GM21717 (cell line): Measurements from ENCODE around the gene PLCH1.

ENCODE experiments used
- ATAC-seq: cut with Tn5 transposase; IDR thresholded peaks from one replicate; pipeline ENCODE4 v1.9.1; 2021; ENCODE audit warnings: mild to moderate bottlenecking, moderate library complexity; ENCODE audit not compliant: unreplicated experiment

Gene PLCH1

DNA sequence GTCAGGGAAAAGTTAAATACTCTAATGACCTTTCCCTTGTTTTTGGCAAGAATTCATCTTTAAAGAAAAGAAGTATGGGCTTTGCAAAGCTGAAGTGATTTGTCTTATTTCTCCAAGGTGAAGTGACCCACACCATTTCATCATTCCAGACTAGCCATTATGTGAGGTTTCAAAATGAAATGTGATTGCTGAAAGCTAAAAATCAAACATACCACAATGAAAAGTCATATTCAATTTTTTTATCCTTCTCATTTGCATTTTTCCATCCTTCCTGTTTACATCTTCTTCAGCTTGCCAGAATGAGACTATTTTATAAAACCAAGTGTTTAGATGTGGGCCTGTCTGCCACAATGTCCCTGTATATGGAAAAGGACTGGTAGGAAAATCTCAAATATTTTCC lies 309.1 kb downstream of the PLCH1 start:
- no peak for ATAC-seq

- ATAC-seq: no peak
Observed at GRCh38 chr3:155431856-155432570, 312.9 kb downstream of the PLCH1 start.

GRCh38 chr3:155428563-155428962 lies 316.3 kb downstream of the PLCH1 start:
- ATAC-seq: no peak

DNA sequence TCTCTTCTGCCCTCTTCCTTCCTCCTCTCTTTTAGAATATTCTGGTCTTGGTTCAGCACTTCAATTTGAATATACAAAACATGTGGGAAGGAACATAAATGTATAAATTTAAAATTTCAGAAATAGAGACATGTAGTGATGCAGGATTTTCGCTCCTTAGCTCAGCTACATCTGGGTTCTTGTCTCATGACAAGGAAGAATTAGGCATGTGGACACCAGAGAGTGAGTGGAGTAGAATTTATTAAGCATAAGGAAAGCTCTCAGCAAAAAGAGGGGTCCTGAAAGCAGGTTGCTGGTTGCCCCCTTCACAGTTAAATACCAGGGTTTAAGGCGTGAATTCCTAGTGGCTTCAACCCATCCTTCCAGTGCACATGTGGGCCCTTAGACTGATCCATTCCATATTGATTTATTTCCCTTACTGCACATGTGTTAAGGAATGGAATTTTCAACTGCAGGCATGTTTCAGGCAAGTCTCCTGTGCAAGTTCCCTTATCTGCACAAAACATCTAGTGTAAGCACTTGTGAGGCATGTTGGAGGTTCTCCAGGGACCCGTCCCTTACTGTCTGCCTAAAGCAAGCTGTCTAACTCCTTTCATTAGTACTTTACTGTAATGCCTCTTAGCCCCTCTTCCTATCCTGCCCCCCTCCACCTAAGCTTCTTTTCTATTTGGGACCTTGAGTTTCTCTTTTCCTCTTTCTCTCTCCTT lies 318.2 kb downstream of the PLCH1 start:
- ATAC-seq: no peak

- no peak for ATAC-seq
Observed at GRCh38 chr3:155425396-155425795, 319.5 kb downstream of the PLCH1 start.

- no peak for ATAC-seq
Observed at GRCh38 chr3:155424323-155424710, 320.6 kb downstream of the PLCH1 start.

GRCh38 chr3:155423526-155424322 lies 321.1 kb downstream of the PLCH1 start:
- no peak for ATAC-seq

DNA sequence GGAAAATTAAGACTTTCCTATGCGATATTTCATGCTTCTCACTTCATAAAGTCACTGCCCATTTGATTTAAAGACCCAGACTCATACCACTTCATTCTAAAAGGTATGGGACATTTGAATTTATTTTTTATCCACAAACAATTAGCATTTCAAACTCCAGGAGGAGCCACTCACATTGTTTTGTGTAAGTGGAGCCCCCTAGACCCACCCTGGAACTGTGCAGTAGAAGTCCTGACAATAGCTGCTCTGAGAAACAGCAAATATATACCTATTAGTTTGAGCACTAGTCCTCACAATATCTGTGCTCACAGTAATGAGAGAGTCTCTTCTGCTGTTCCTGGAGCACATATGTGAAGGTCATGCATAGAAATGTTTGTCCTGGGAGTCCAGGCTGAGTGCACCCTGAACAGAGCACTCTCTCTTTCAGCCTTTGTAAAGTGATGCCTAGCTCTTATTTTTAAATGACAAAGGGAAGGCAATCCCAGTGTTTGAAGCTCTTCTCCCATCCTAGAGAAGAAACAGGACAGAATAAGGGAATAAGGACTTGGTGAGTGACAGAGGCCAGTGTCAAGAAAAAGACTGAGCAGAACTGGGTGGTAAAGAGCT lies 323.9 kb downstream of the PLCH1 start:
- no peak for ATAC-seq

DNA sequence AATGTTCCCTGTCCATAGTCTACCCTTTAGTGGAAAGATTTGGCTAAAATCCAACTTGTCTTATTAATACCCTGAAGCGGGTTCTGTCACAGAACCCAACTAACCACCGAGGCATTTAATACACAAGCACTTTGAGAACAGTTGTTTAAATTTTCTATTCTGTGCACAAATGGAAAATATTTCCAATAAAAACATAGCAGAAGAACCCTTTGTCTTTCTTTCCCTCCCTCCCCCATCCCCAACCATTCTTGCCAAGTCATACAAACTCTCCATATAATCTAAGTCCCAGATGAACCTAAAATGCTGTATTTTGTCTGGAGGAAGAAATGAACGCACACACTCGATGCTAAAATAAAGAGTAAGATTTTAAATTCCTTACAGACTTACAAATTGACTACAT lies 324.5 kb downstream of the PLCH1 start:
- no peak for ATAC-seq

DNA sequence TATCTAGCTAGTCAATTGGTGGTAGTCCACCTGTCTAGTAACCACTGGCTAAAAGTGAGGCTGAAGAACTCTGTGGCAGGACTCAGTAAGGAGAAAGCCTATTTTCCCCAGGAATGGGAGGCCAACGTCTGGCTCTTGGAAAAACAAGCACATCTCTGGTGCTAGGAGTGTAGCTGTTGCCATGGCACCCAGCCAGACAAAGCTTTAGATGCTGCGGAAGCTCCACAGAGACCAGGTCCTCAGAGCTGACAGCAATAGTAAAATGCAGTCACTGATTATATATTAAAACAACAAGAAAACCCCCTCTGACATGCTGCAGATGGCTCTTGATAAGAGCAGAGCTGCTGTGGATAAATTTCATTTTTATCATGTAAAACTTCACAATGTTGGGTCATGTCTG lies 326.5 kb downstream of the PLCH1 start:
- ATAC-seq: no peak

GRCh38 chr3:155417119-155417517 lies 327.8 kb downstream of the PLCH1 start:
- no peak for ATAC-seq

DNA sequence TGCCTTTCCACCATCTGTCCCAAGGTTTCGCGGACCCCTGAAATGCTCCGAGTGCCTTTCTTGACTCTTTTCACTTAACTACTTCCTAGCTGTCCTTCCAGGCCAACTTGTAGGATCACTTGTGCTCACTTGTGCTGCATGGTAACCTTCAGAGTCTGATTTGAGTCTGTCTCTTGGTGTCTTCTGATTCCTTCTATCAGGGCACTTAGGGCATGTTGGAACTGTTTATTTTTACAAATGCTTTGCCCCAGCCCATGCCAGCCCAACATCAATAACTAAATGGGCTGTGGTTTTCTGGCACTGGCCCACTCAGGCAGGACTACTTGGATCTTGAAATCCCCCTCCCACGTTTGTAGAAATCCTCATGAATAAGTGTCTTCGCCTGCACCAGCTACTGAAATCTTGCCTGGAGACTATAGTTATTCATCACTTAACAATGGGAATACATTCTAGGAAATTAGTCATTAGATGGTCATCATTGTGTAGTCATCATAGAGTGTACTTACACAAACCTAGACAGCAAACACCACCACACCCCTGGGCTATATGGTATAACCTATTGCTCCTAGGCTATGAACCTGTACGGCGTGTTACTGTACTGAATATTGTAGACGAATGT lies 328.3 kb downstream of the PLCH1 start:
- no peak for ATAC-seq

- ATAC-seq: no peak
Observed at GRCh38 chr3:155412904-155413303, 332.0 kb downstream of the PLCH1 start.

DNA sequence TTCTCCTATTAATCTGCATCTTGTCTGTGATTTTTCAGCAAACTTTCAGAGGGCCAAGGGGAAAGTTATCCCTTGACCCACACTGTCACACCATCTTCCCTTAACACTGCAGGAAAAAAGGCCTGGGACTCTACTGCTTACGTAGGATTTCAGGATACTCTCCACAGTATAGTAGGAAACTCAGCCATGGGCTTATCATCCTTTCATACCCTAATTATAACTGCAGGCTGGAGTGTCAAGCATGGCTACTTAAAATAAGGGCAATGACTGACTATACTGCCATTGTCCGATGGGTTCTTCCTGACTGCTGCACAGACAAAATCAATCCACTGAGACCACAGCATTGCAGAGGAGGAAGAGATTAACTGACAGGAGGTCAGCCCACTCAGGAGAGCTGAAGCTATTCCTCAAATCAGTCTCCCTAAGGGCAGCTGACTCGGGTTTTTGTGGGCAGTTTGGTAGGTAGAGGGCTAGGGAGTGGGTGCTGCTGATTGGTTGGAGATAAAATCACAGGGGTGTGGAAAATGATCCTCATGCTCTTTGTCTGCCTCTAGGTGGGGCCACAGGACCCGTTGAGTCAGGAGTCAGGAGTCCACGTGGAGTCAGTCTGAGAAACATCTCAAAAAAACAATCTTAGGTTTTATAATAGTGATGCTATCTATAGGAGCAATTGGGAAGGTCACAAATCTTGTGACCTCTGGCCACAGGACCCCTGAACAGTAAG lies 333.2 kb downstream of the PLCH1 start:
- no peak for ATAC-seq

DNA sequence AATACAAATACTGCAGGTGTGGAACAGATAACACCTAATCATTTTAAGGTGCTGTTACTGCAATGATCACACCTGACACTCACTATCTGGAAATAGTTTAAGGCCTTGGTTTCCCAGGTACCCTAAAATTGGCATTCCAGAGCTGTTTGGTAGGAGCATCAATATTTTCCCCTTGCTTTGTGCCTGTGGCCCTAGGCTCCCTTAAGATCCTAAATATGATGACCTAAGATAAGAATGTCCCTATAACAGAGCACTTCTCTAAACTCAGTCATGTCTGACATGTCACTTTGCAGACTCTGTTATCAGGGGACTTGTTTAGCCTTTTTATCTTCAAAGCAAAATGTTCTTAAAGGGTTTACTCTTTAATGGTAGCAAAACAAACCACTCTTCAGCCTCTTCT lies 335.5 kb downstream of the PLCH1 start:
- no peak for ATAC-seq

GRCh38 chr3:155407971-155408370 lies 336.9 kb downstream of the PLCH1 start:
- no peak for ATAC-seq

DNA sequence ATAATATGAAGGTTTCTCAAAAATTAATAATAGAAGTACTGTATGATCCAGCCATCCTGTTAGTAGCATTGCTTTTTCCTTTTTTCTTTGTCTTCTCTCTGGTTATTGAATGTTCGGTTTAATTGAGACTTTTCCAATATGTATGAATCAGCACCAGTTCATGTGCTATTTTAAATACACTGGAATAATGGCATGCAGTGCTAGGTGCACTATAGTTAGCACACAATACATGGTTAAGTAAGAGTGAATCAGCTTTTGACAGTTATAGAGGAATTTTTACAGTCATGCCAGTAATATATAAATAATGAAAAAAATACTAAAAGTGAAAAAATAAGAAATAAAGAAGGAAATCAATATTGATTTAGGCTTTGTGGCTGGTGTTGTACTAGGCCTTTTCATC lies 337.5 kb downstream of the PLCH1 start:
- ATAC-seq: no peak

DNA sequence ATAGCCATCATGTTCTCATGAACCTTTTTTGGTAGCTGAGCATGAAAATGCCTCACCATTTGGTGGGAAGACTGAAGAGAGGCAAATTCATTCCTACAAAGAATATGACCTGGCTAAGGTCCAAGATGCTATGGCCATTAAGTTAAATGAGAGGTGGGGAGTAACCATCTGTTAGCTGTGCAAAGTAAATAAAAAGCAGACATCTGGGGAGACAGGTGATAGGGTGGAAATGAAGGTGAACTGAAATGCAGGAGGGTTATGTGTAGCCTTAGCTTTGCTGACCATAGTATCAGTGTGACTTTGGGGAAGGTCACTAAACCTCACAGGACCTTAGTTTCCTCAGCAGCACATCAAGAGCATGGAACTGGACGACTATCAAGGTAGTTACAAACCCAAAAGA lies 340.4 kb downstream of the PLCH1 start:
- no peak for ATAC-seq

- no peak for ATAC-seq
Observed at GRCh38 chr3:155402656-155403055, 342.2 kb downstream of the PLCH1 start.

DNA sequence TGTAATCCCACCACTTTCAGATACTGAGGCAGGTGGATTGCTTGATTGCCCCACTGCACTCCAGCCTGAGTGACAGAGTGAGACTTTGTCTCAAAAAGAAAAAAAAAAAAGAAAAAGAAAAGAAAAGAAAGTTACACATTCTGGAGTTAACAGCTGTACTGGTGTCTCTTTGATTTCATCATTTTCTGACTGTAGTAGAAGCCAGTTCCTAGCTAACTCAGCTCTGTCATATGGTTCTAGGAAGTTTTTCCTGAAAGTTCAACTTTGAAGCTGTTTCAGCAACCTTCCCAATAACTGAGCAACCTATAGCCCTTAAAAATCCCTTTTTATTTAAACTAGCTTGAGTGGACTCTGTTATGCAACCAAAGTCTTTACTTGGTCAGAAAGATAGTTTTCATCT lies 346.8 kb downstream of the PLCH1 start:
- no peak for ATAC-seq
